ENCODE results near the gene SMIM3. TPM values are rescaled to one million over a fixed set of nuclear protein-coding genes. Genes with fewer than 3 reads are reported as not detected.

Gene SMIM3
- total and polyA plus RNA-seq, 2 of the 13 experiments (the other 11 are each of a cell fraction or from before 2014, with no cell fraction given) = 11.6 to 96.7 TPM

GRCh38 chr5:150778517-150779396 is at the start of gene SMIM3 (continued):
- peak; percentile 32; the same call in 1 of the 2 replicates for TF ChIP-seq PRDM15 (CRISPR knock-in tag; IDR thresholded peaks at IDR 0.05)
- peak; percentile 49; the same call in 1 of the 2 replicates for TF ChIP-seq MAF1 (CRISPR knock-in tag; IDR thresholded peaks at IDR 0.05; ENCODE audit: borderline replicate concordance)
- TF ChIP-seq ZNF687 (CRISPR knock-in tag; IDR thresholded peaks at IDR 0.05) = peak; percentile 93
- TF ChIP-seq BCLAF1 (IDR thresholded peaks at IDR 0.05) = no peak
- no peak for TF ChIP-seq ZBTB46 (CRISPR knock-in tag; IDR thresholded peaks at IDR 0.05; ENCODE audit: borderline replicate concordance)
- TF ChIP-seq RBM39 (IDR thresholded peaks at IDR 0.05; ENCODE audit: low read depth, low read length, poor library complexity, severe bottlenecking) = peak; percentile 66
- TF ChIP-seq SOX5 (CRISPR knock-in tag; IDR thresholded peaks at IDR 0.05; ENCODE audit: borderline replicate concordance) = no peak
- TF ChIP-seq JUND (CRISPR knock-in tag; IDR thresholded peaks at IDR 0.05) = 0 out of 2 replicates have a peak, but pooled peaks have one; percentile 41
- TF ChIP-seq TOE1 (CRISPR knock-in tag; IDR thresholded peaks at IDR 0.05) = no peak
- TF ChIP-seq IRF9 (CRISPR knock-in tag; IDR thresholded peaks at IDR 0.05; ENCODE audit: borderline replicate concordance) = peak; percentile 61; the same call in 1 of the 2 replicates
- TF ChIP-seq TBX2 (CRISPR knock-in tag; IDR thresholded peaks at IDR 0.05; ENCODE audit: borderline replicate concordance) = no peak
- TF ChIP-seq ZNF768 (CRISPR knock-in tag; IDR thresholded peaks at IDR 0.05) = peak; percentile 61; the same call in 1 of the 2 replicates
- TF ChIP-seq ZNF777 (CRISPR knock-in tag; IDR thresholded peaks at IDR 0.05) = peak; percentile 53; the same call in 1 of the 2 replicates

Measured in HepG2 (cell line).